Stimulated activated CD4-positive, alpha-beta T cell treated with anti-CD3 and anti-CD28 coated beads, Interleukin-2, amount 100 ng/mL, for 24 hours (primary cell): ENCODE results near the gene CEMIP.

Experiments used
- DNase-seq, 2 donors: peaks; one replicate each; pipeline ENCODE4 v3.0.0-alpha.2; 2020

CEMIP gene

DNA sequence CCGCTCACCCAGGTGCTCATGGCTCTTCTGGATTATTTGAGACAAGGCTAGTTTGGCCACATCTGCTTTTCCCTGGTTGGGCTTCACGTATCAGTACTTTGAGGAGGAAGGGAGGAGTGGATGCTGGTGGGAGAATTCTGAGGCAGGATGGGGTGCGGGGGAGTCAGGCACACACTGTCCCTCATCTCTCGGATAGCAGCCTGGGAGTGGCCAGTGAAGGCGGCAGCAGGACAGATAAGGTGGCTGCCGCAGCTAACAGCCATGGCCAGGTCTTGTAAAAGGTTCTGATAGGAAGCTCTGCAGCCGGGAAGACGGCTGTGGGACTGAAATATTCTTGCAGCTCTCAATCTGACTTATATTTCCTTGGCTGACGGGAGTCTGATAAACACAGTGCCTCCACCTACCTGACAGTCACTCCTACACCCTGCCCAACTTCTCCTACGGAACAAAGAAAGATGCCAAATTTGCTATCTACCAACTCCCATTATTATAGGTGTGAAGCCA lies 123.2 kb downstream of the CEMIP start:
- no peak for DNase-seq

DNA sequence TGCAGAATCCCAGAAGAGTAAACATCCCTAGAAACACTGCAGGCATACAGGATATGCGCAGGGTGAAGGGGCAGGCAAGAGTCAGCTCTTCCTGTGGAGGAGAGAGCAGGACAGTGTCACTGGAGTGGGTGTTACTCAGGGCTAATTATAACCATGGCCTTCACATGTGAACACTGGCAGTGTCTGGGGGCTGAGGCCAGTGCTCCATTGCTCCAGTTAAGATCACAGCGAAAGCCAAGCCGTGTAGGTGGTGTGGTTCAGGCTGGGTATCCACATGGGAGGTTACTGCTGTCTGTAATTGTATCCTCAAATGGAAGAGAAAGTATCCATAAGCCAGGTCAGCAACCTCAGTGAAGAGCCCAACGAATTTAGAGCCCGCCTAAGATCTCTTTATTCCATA lies 125.8 kb downstream of the CEMIP start:
- no peak for DNase-seq

DNA sequence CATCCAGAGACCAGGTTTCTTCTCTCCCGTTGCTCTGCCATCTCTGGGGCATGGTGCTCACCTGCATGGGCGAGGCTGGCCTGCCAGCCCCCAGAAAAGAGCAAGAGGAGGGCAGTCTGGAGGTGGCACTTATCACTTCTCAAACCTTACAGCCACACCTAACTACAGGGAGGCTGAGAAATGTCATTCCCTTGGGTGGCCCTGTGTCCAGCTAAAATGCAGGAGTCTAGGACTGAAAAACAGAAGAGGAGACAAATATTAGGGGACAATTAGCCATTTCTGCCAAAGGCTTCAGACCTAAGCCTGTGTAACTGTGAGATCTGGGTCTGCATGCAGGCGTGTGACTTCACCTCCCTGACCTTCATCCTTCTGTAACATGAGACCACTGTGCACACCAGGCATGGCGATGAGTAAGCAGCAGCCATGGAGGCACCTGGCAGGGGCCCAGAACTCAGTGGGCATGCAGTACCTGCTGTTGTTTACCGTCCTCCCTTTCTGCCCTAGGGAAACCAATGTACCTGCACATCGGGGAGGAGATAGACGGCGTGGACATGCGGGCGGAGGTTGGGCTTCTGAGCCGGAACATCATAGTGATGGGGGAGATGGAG lies 127.1 kb downstream of the CEMIP start:
- no peak for DNase-seq

DNA sequence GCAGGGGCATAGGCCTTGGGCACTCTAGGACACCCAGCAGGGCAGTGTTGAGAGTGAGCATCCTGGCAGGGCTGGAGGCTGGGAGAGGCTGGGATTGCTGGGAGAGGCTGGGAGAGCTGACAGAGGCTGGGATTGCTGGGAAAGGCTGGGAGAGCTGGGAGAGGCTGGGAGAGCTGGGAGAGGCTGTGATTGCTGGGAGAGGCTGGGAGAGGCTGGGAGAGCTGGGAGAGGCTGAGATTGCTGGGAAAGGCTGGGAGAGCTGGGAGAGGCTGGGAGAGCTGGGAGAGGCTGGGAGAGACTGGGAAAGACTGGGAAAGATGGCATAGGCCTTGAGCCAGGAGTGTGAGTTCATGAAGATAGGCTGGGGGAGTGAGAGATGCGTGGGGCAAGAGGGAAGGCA lies 132.7 kb downstream of the CEMIP start:
- DNase-seq = no peak

DNA sequence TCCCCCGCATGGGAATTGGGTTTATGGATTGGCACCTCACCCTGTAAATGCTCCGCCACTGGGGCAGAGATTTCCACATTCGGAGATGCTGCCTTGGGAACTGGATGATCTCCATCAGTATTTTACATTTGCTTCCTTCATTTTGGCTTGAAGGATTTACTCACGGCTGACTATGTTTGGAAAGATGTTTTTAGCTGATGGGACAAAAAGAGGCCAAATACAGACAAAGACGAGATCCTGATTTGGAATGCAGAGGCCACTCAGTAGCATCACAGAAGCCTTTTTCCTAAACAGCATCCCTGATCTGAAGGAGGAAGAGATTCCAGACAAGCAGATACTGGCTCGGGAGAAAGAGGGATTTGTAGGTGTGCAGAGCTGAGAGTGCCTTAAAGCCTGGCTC lies 133.5 kb downstream of the CEMIP start:
- no peak for DNase-seq

DNA sequence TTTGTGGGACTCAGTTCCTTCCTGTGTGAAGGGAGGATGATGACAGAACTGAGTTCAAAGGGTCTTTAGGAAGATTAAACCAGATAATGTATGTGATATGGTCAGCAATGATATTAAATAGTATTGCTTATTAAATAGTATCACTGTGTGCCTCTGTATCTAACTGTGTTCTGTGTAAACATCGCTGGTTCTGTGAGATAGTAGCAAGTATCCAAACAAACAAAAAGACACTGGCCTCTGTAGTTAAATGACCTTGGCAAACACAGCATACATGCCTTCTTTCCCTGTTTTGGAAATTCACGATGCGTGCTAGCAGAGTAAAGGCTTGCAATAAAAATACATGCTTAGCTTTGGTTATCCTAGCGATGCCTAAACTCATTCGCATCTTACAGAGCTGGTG lies 134.4 kb downstream of the CEMIP start:
- DNase-seq = no peak

DNA sequence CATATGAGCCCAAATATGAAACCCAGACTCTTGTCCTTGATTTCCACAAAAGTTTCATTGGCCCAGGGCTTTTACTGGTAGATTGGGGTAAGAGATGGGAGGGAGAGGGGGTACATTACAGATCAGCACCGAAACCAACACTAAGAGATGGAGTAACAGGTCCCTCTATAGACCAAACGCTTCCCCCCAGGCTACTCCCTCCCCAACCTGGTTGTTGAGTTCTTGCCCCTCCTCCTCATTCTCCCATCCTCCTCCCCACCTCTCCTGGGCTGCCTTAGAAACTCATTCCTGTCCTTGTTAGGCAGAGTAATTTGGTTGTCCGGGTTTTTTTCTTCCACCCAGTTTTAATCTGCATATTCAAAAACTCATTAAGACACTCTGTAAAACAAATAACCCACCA lies 136.3 kb downstream of the CEMIP start:
- no peak for DNase-seq

DNA sequence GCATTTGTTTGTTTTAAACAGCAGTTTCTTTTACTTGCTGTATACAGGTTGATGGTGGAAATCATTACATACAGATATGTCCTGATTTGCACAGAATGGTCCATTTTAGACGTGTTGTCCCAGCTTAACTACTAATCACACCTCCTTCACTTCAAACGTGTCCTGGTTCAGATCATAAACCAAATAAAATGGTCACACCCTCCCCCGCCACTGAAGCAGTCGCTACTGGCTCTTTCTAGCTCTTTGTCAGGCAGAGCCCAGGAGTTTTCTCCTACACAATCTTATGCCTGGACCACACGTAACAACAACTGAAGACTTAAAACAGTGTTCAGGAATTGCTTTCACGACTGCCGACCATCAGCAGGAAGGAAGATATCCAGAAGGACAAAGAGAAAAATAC lies 136.9 kb downstream of the CEMIP start:
- no peak for DNase-seq

DNA sequence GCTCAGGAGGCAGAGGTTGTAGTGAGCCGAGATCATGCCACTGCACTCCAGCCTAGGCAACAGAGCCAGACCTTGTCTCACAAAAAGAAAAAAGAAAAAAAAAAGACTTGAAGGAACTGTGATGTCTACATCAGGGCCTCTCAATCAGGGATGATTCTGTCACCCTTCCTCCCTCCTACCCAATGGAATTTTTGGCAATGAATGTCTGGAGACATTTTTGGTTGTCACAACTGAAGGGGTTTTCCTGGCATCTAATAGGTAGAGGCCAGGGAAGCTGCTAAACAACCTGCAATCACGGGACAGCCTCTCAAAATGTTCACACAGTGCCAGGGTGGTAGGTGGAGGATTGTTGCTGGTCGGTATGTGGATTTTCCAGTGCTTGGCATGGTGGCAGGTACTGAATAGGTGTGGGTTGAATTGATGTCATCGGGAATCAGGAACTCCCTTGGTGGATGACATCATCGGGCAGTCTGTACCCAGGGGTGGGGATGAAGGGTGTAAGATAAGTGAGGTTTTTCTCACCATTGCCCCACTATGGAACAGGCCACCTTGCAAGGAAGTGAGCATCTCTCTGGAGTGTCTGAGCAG lies 139.1 kb downstream of the CEMIP start:
- no peak for DNase-seq

DNA sequence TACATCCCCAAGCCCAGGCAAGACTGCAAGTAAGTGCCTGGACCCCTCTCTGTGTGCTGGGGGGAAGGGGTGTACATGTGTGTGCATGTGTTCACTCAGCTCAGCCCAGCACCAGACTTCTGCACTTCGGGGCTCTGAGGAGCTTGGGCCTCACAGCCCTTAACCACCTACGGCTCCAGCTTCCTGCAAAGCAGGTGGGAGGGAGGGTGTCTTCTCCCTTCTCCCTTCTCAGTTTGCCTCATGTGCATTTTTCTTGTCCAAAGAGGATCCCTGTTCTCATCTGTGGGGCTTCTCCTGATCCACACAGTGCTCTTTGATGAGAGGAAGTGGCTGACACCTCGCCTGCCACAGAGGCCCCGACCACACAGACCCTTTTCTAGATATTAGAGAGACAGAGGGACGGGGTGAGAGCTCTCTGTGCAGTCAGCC lies 141.1 kb downstream of the CEMIP start:
- peak in 1 of 2 donors; percentile 12 for DNase-seq

DNA sequence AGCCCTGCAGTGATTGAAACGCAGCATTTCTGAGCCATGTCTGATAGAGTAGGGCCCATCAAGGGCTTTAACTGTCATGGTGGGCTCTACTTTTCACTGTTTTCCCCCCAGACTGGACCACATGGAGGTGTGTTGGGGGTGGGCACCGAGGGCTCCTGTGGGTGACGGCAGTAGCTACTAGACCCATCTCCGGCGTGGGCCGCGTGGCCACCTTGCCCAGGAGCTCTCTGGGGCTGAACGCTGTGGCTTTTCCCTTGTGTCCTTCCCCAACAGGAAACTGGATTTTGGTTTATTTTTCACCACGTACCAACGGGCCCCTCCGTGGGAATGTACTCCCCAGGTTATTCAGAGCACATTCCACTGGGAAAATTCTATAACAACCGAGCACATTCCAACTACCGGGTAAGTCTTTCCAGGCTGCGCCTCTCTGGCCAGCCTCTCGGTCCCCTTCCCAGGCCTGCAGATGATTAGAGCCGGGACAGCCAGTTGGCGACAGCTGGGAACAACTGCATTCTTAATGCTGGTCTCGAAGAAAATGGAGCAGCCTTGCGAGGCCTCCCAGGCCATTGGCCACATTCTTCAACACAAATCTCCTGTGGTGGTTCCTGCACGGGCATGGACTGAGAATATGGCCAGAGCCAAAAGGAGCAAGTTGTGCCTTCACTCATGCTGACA lies 142.7 kb downstream of the CEMIP start:
- no peak for DNase-seq

DNA sequence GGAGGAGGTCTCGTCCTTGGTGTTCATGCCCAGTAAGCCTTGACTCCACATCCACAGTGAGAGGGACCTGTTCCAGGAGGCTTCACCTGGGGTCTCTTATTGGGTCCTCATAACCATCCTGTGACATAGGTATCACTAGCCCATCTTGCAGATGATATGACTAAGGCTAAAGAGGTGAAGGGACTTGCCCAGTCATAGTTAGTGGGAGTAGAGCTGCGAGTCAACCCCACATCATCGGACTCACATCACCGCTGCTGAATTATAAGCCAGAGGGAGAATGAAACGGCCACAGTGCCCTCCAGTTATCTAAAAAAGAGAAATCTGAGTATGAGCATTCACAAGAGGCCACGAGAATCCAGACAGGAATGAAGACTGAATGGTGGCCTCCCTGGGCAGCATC lies 144.5 kb downstream of the CEMIP start:
- DNase-seq = no peak

DNA sequence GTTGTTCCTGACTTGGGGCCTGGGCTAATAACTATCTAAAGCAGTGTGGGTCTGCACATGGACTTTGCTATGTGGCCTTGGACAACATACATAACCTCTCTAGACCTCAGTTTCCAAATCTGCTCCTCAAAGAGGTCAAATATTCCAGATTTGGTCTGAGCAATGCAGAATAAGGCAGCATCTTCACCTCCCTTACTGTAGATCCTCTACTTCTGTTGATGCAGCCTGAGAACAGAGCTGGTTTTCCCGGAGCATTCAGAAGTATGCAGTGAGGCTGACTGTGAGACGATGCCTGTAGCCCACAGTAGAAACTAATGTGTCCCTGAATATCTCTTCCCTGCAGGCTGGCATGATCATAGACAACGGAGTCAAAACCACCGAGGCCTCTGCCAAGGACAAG lies 145.1 kb downstream of the CEMIP start:
- DNase-seq = no peak

DNA sequence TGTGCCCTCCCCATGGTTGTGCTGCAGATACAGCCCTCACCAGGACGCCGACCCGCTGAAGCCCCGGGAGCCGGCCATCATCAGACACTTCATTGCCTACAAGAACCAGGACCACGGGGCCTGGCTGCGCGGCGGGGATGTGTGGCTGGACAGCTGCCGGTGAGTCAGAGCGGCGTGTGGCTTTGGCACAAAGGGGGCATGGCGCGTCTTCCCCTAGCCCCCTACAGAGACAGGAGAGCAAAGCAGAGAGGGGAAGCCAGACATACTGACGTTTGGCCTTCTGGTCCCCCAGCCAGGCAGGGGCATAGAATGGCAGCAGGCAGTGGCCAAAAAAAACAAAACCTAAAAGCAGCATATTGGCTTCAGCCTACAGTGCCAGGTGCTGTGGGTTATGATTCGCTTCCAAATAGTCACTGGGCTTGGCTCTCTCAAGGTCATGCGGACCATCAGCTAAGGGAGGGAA lies 146.5 kb downstream of the CEMIP start:
- DNase-seq = no peak

DNA sequence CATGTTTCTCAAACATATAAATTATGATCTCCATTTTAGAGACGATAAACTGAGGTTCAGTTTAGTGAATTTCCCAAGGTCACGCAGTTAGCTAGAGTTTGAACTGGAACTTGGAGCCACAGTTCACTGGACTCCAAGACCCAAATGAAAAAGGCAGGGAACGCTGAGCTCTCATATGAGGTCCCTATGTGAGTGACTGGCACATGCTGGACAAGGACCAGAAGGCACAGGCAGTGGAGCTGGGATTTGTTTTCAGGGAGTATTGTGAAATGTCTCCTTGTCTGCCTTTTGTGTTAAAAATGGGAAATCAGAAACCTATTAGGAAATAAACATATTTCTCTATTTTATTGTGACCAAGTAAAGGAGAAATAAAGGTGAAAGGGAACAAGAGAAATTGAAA lies 147.0 kb downstream of the CEMIP start:
- DNase-seq = no peak

DNA sequence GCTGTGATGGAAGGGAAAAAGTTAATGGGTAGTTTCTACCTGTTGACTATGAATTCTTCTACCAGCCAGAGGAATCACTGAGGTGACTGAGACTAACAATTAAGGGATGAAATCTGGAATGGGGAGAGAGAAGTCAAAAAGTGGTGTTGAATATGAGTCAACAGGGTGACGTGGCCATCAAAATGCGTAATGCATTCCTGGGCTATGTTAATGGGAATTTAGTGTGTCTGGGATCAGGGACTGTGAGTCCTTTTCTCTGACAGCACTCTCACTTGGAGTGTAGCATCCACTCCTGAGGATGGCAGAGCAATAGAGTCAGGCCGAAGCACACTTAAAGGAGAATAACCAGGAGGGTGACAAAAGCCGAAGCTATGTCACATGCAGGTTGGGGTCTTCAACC lies 150.1 kb downstream of the CEMIP start:
- no peak for DNase-seq

DNA sequence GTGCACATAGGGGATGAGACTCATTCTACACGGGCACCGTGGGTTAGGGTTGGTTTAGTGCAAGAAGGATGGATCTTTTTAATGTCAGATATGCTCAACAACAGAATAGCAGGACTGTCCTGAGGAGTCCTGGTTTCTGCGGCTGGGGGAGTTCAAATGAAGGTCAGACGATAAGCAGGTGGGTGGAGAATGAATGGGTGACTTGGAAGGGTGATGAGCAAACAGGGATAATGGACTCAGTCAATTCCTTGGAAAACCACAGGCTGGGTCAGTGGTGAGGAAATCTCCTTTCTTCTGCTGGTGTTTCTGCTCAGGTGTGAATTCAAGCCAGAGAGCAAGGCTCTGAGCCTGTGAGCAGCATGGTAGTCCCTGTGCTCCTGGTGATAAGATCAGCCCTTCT lies 150.5 kb downstream of the CEMIP start:
- DNase-seq = no peak

DNA sequence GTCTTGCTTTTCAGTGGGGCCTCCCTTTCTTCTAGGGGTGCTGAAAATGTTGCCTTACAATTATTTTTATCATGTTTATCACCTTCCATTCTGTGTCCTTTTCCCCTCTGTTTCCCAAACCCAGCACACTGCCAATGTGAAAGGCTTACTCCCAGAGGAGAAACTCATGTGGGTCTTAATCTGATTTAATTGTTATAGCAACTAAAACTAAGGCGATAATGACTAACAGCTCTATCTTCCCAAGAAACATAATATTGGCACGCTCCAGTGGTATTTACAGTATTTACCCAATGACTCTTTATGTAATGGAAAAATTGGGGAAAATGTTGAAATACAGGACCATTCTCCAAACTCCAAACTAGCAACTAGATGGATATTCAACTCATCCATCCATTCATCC lies 152.0 kb downstream of the CEMIP start:
- no peak for DNase-seq

DNA sequence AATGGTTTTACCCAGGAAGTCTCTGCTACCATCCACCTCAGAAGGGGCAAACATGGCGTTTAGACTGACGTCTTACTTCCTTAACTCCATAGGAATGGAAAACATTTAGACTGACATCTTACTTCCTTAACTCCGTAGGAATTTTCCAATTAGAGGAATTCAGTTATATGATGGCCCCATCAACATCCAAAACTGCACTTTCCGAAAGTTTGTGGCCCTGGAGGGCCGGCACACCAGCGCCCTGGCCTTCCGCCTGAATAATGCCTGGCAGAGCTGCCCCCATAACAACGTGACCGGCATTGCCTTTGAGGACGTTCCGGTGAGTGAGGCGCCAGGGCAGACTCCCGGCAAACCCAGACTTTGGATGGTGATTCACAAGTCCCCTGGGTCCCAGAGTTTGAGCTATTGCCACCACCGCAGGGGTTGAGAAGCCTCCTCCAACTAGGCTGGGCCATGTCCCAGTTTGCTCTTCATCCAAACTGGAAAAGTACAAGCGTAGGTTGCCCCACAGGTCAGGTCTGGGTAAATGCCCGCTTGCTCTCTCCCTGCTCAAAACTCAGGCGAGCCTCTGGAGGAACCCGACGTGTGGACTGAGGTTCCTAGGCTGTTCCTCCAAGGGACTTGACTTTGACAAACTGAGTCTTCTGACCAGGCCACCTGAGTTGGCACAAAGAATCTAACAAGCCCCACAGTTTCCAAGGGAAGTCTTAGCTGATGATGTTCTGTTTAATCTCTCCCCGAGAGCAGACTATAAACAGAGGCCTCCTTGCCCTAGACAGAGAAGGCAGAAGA lies 152.7 kb downstream of the CEMIP start:
- DNase-seq = no peak

DNA sequence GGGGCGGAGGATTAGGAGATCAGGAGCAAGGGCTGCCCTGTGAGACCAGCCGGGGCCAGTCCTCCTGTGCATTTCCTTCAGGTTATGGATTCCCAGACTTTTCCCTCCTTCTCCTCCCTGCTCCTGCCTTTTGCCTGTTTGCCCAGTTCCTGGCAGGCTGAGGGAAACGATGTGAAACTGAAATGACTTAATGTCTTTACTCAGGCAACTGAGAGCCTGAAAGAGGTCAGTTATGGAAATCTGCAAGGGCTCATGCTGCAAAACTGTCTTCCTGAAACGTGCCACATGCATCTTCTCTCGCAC lies 153.3 kb downstream of the CEMIP start:
- DNase-seq = no peak

DNA sequence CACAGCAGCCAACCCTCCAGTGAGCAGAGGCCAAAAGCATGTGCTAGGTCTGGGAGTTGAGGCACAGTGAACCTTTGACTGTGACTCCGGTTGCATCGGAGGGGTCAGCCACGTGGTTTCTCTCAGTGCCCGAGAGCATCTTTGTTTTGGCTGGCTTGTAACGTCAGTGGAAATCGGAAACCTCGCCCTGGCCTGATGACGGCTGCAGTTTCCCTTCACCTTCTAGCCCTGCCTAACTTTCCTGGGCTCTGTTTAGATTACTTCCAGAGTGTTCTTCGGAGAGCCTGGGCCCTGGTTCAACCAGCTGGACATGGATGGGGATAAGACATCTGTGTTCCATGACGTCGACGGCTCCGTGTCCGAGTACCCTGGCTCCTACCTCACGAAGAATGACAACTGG lies 153.8 kb downstream of the CEMIP start:
- DNase-seq = no peak

DNA sequence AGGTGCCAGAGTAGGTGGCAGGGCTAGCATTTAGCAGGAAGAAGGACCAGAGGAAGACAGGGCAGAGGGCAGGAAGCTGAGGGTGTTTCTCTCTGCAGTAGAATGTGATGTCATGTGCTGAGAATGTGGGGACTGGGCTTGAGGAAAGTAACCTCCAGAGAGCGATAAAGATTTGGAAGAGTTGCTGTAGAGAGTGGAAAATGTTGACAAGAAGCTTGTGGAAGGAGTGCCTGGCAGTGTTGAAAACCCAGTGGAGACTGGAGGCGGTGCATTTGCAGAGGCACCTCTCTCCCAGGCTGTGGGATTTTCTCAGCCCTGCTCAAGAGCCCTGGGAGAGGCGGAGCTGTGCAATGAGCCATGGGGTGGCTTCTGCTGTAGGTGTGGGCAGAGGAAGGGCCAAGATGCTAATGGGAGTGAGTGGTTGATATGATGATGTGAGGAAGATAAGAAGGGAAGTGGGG lies 155.6 kb downstream of the CEMIP start:
- no peak for DNase-seq

DNA sequence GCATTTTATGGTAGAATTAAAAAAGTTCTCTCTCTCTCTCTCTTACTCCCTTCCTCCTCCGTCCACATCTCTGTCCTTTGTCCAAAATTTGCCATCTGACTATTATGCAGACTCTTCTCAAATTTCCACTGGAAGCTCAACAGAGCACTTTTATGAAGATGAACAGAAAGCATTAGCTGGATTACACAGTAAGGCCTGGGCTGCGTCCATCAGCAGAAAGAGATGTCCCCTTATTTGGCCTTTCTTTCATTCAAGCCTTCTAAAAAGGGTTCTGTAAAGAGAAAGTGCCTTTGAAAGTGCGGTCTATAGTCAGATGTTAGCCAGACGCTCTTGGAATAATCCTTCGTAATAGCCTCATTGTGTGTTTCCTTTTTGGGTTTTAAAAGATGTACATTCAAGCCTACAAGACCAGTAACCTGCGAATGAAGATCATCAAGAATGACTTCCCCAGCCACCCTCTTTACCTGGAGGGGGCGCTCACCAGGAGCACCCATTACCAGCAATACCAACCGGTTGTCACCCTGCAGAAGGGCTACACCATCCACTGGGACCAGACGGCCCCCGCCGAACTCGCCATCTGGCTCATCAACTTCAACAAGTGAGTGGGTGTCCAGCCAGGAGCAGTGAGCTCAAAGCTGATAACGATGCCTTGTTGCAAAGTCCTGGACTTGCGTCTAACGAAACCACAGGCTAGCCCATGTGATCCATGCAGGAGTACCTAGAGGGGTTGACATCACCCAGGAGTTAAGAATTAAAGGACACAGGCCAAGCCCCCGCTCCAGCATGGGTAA lies 157.3 kb downstream of the CEMIP start:
- DNase-seq = no peak
